ENCODE data around the gene TMPRSS3.

TMPRSS3 gene

DNA sequence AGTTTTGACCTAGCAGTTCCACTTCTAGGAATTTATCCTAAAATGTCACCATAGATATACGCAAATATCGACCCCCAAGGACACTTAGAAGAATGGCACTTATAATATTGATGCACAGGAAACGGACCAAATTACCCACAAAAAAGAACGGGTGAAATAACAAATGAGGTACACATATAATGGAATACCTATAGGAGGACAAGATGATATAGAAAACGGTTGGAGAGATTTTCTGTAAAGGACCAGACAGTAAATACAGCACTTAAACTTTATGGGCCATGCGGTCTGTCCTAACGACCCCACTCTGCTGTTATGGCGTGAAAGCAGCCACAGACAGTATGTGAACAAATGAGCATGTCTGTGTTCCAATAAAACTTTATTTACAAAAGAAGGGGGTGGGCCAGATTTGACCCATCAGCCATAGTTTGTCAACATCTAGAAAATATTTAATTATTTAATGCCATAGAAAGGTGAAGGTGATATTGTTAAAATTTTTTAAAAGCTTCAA is 2.4 kb downstream of the TMPRSS3 start:
- Histone ChIP-seq H3K27me3 (ENCODE audit: insufficient read depth, low read length) (no peaks in the 10 kb centered on the region), H3K27ac (ENCODE audit: low read length) (no peak overlapping the region)

DNA sequence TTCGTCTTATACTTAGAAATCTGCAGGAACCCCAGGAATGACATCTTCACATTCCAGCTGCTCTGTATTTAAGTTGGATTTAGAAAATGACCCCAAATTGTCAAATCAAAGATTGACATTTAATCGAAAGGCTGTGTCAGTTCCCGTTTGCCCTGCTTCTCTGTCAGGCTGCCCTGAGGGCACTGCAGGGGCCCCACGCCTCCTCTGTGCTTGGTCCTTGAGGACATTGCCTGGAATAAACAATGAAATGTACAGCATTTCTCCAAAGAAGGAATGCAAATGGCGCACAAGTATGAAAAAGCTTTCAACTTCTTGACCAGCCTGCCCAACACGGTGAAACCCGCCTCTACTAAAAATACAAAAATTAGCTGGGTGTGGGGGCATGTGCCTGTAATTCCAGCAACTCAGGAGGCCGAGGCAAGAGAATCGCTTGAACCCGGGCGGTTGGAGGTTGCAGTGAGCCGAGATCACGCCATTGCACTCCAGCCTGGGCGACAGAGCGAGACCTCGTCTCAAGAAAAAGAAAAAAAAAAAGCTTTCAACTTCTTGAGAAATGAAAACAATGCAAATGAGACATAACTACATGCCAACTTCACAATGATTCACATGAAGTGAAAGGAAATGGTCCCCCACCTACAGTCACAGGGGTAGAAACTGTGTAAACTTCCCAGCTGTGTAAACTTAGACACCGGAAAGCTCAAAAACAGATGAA is 3.0 kb downstream of the TMPRSS3 start:
- no peaks in the 10 kb centered on the region for H3K9me3 ChIP-seq (ENCODE audit: insufficient read depth, low read depth, low read length)
- H3K27ac ChIP-seq (ENCODE audit: low read length) = no peak overlapping the region
- no peaks in the 10 kb centered on the region for H3K27me3 ChIP-seq (ENCODE audit: insufficient read depth, low read length)
- no peak overlapping the region for H3K9ac ChIP-seq (ENCODE audit: low read depth, low read length)
- peaks cover 17% of the 10 kb centered on the region for H3K4me1 ChIP-seq (ENCODE audit: insufficient read depth, low read length)
- no peaks in the 10 kb centered on the region for H3K36me3 ChIP-seq (ENCODE audit: insufficient read depth, low read depth, low read length)
- no peak overlapping the region for H3K4me3 ChIP-seq (ENCODE audit: low read length)

More for the DNA sequence above, 2.4 kb downstream of the TMPRSS3 start:
- no peaks in the 10 kb centered on the region for H3K9me3 ChIP-seq (ENCODE audit: insufficient read depth, low read depth, low read length)
- H3K9ac ChIP-seq (ENCODE audit: low read depth, low read length) = no peak overlapping the region
- H3K4me3 ChIP-seq (ENCODE audit: low read length) = no peak overlapping the region
- no peaks in the 10 kb centered on the region for H3K36me3 ChIP-seq (ENCODE audit: insufficient read depth, low read depth, low read length)
- H3K4me1 ChIP-seq (ENCODE audit: insufficient read depth, low read length) = peaks cover 17% of the 10 kb centered on the region

DNA sequence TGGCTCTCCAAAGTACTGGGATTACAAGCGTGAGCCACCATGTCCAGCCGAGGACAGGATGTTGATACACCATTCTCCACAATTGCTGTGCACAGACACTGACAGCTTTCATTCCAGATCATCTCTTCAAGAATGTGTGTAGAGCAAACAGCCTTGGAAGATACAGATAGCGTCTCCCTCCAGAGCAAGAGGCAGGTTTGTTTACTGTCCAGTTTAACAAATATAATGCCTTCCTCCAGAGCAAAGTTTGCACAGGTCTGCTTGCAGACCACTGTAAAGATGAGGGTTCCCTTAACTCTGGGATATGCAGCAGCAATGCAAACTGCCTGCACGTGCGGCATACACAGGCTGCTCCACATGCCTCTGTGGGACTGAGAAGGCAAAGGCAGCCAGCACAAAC is 4.6 kb downstream of the TMPRSS3 start:
- Histone ChIP-seq H3K4me1 (ENCODE audit: insufficient read depth, low read length) (peaks cover 21% of the 10 kb centered on the region), H3K9me3 (ENCODE audit: insufficient read depth, low read depth, low read length) (no peaks in the 10 kb centered on the region), H3K27me3 (ENCODE audit: insufficient read depth, low read length) (no peaks in the 10 kb centered on the region), H3K4me3 (ENCODE audit: low read length) (no peak overlapping the region), H3K9ac (ENCODE audit: low read depth, low read length) (no peak overlapping the region), H3K27ac (ENCODE audit: low read length) (no peak overlapping the region), H3K36me3 (ENCODE audit: insufficient read depth, low read depth, low read length) (no peaks in the 10 kb centered on the region)

DNA sequence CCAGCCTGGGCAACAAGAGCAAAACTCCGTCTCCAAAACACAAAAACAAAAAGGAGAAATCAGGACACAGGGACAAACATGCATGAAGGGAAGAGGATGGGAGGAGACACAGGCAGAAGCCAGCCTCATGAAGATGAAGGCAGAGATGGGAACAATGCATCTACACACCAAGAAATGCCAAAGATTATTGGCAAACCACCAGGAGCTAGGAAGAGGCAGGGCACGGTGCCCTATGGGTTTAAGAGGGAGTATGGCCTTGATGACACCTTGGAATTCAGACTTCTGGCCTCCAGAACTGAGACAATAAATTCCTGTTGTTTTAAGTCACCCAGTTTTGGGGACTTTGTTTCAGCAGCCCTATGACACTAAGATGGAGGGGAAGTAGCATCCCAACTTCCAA is 5.2 kb downstream of the TMPRSS3 start:
- Histone ChIP-seq H3K27ac (ENCODE audit: low read length) (no peak overlapping the region), H3K27me3 (ENCODE audit: insufficient read depth, low read length) (0 out of 2 replicates have a peak, but pooled peaks cover under 1% of the 10 kb centered on the region), H3K9me3 (ENCODE audit: insufficient read depth, low read depth, low read length) (no peaks in the 10 kb centered on the region), H3K36me3 (ENCODE audit: insufficient read depth, low read depth, low read length) (no peaks in the 10 kb centered on the region), H3K4me3 (ENCODE audit: low read length) (no peak overlapping the region), H3K9ac (ENCODE audit: low read depth, low read length) (no peak overlapping the region), H3K4me1 (ENCODE audit: insufficient read depth, low read length) (peaks cover 19% of the 10 kb centered on the region)

DNA sequence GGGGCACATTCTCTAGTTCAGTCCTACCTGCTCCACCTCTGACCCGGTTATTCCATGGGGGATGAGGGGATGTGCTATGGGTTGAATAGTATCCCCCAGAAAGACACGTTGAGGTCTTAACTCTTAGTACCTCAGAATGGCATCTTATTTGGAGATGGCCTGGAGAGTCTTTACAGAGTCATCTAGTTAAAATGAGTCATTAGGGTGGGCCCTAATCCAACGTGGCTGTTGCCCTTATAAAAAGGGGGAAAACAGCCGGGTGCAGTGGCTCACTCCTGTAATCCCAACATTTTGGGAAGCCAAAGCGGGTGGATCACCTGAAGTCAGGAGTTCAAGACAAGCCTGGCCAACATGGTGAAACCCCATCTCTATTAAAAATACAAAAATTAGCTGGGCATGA is 5.7 kb downstream of the TMPRSS3 start:
- Histone ChIP-seq H3K27me3 (ENCODE audit: insufficient read depth, low read length) (0 out of 2 replicates have a peak, but pooled peaks cover 3% of the 10 kb centered on the region), H3K36me3 (ENCODE audit: insufficient read depth, low read depth, low read length) (no peaks in the 10 kb centered on the region)

DNA sequence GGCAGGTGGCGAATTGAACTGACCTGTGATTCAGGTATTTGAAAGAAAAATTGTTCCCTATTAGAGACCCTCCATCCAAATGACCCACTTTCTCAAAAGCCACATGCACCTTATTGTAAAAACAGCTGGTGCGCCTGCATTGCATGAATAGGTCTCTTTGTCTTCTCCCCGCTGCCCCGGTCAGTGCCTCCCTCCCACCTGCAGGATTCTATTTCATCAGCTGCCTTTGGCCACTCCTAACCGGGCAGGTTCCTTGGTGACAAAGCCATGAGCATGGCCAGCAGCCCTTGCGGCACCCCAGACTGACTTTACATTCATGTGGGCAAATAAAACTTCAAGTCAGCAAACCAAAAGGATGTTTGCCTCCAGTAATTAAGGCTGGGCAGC is 6.4 kb downstream of the TMPRSS3 start:
- Histone ChIP-seq H3K4me3 (ENCODE audit: low read length) (peak overlapping the region; percentile 49; the same call in 1 of the 2 replicates), H3K27me3 (ENCODE audit: insufficient read depth, low read length) (0 out of 2 replicates have a peak, but pooled peaks cover 3% of the 10 kb centered on the region), H3K4me1 (ENCODE audit: insufficient read depth, low read length) (peaks cover 19% of the 10 kb centered on the region), H3K9me3 (ENCODE audit: insufficient read depth, low read depth, low read length) (no peaks in the 10 kb centered on the region), H3K27ac (ENCODE audit: low read length) (peak overlapping the region; percentile 5), H3K9ac (ENCODE audit: low read depth, low read length) (peak overlapping the region; percentile 48; the same call in 1 of the 2 replicates), H3K36me3 (ENCODE audit: insufficient read depth, low read depth, low read length) (no peaks in the 10 kb centered on the region)

More for the DNA sequence above, 5.7 kb downstream of the TMPRSS3 start:
- no peak overlapping the region for H3K27ac ChIP-seq (ENCODE audit: low read length)
- no peak overlapping the region for H3K9ac ChIP-seq (ENCODE audit: low read depth, low read length)
- peaks cover 19% of the 10 kb centered on the region for H3K4me1 ChIP-seq (ENCODE audit: insufficient read depth, low read length)
- no peak overlapping the region for H3K4me3 ChIP-seq (ENCODE audit: low read length)
- H3K9me3 ChIP-seq (ENCODE audit: insufficient read depth, low read depth, low read length) = no peaks in the 10 kb centered on the region

DNA sequence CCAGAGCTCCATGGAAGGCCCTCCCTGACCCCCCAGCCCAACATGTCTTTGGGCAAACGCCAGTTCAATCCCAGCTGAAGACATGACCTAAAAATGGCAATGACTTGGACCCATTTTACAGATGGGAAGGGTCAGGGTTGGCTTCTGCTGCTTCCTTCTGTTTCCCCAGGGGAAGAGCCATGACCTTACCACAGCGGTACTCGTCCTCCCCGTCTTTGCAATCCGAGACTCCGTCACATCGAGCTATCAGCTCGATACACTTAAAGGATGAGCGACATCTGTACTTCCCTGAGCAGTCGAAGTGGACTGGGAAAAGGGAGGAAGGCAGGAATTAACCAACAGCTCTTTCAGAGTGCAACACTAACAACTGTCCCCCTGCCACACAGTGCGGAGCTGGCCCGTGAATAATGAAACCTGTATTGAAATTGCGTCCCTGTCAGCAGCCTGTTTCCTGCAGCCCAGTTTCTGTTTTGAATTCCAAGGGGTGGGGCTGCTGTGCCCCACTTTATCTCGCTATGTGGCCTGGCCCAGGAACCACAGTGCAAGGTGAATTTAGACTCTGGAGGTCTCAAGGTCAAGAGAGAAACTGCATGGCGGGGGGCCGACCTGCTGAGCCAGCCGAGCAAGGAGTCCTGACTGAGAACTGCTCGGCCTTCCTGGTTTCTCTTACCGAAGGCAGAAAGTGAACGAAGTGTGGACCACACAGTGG is 7.0 kb downstream of the TMPRSS3 start:
- H3K4me3 ChIP-seq (ENCODE audit: low read length) = peak overlapping the region; percentile 49; the same call in 1 of the 2 replicates
- peaks cover 19% of the 10 kb centered on the region for H3K4me1 ChIP-seq (ENCODE audit: insufficient read depth, low read length)
- no peak overlapping the region for H3K27ac ChIP-seq (ENCODE audit: low read length)
- H3K27me3 ChIP-seq (ENCODE audit: insufficient read depth, low read length) = 0 out of 2 replicates have a peak, but pooled peaks cover 3% of the 10 kb centered on the region
- H3K36me3 ChIP-seq (ENCODE audit: insufficient read depth, low read depth, low read length) = no peaks in the 10 kb centered on the region
- no peaks in the 10 kb centered on the region for H3K9me3 ChIP-seq (ENCODE audit: insufficient read depth, low read depth, low read length)
- H3K9ac ChIP-seq (ENCODE audit: low read depth, low read length) = peak overlapping the region; percentile 0; the same call in 1 of the 2 replicates

DNA sequence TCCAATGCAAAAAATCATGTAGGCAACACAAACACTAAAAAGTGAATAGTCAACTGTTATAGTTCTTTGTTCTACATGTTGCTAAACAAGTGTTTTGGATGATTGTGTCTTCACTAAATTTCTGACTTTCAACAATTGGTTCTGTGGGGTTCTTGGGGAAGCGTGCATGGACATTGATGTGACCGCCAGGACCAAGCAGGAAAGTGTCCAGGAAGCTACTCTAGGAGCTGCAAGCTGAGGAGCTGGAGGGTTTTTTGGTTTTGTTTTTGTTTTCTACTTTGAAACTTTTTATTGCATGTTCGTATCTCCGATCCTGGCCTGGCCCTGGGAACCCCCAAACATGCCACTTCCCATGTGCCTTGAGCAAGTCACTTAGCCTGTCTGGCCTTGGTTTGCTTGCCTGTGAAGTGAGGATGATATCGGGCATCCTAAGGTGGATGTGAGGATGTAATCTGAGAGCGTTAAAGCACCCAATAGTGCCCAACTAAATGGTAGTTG is 8.0 kb downstream of the TMPRSS3 start:
- Histone ChIP-seq H3K9me3 (ENCODE audit: insufficient read depth, low read depth, low read length) (no peaks in the 10 kb centered on the region), H3K4me1 (ENCODE audit: insufficient read depth, low read length) (peaks cover 19% of the 10 kb centered on the region), H3K9ac (ENCODE audit: low read depth, low read length) (no peak overlapping the region), H3K27ac (ENCODE audit: low read length) (no peak overlapping the region), H3K36me3 (ENCODE audit: insufficient read depth, low read depth, low read length) (no peaks in the 10 kb centered on the region), H3K27me3 (ENCODE audit: insufficient read depth, low read length) (0 out of 2 replicates have a peak, but pooled peaks cover 3% of the 10 kb centered on the region), H3K4me3 (ENCODE audit: low read length) (no peak overlapping the region)

DNA sequence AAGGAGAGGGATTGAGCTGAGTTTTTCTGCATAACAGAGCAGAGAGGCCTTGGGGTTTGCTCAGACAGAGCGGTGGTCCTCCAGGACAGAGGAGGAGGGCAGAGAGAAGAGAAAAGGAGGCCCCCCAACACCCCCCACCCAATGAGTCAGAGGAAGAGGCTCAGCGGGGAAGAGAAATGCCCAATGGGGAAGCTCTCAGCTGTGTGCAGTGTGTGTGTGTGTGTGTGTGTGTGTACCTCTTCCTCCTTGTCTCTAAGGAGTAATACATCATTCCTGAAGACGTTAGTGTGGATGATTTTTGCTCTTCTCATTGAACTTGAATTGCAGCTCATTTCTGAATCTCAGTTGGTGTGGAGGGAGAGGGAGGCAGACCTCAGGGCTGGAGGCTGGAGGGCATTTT is 8.7 kb downstream of the TMPRSS3 start:
- Histone ChIP-seq H3K27ac (ENCODE audit: low read length) (no peak overlapping the region), H3K9ac (ENCODE audit: low read depth, low read length) (no peak overlapping the region), H3K4me3 (ENCODE audit: low read length) (no peak overlapping the region), H3K9me3 (ENCODE audit: insufficient read depth, low read depth, low read length) (no peaks in the 10 kb centered on the region), H3K4me1 (ENCODE audit: insufficient read depth, low read length) (peaks cover 19% of the 10 kb centered on the region), H3K27me3 (ENCODE audit: insufficient read depth, low read length) (0 out of 2 replicates have a peak, but pooled peaks cover 3% of the 10 kb centered on the region), H3K36me3 (ENCODE audit: insufficient read depth, low read depth, low read length) (no peaks in the 10 kb centered on the region)

DNA sequence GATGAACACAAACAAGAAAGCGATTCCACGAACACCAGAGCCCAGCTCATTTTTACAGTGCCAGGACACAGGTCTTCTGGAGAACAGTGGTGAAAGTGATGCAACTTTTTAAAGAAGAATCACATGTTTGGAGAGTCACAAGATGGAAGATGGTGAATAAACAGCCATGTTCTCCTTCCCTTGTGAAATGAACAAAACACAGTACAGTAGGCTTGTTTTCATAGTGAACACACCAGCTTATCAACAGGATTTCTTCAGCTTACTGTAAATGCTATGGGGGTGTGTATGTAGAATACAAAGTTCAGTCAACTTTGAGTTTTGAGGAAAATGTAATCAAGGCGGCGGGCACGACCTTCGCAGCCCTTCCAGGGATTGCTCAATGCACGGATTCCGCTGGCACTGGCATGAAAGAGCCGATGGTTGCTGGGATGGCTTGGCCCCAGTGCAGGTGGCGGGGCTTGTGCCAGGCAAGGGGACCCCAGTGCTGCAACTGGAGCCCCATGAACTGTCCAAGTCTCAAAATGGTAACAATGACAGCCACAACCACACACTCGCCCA is 9.7 kb downstream of the TMPRSS3 start:
- Histone ChIP-seq H3K4me1 (ENCODE audit: insufficient read depth, low read length) (peaks cover 19% of the 10 kb centered on the region), H3K9ac (ENCODE audit: low read depth, low read length) (no peak overlapping the region), H3K27me3 (ENCODE audit: insufficient read depth, low read length) (0 out of 2 replicates have a peak, but pooled peaks cover 3% of the 10 kb centered on the region), H3K27ac (ENCODE audit: low read length) (no peak overlapping the region), H3K36me3 (ENCODE audit: insufficient read depth, low read depth, low read length) (no peaks in the 10 kb centered on the region), H3K9me3 (ENCODE audit: insufficient read depth, low read depth, low read length) (no peaks in the 10 kb centered on the region), H3K4me3 (ENCODE audit: low read length) (no peak overlapping the region)

DNA sequence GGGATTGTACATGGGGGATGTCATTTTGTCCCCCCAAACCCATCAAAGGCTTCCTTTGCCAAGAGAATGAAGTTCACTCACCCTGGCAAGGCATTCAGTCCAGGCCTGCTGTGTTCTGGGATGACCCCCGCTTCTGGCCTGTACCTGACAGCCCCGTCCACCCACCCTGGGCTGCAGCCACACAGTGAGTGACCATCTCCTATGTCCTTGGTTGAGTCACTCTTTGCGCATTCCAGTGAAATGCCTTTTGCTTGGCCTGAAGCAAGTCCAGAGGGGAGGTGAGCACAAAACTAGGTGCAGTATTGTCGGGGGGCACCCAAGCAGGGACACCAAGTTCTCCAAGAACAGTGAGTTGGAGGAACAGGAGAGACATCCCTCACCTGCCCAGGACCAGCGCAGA is 10.2 kb downstream of the TMPRSS3 start:
- H3K27me3 ChIP-seq (ENCODE audit: insufficient read depth, low read length) = 0 out of 2 replicates have a peak, but pooled peaks cover 3% of the 10 kb centered on the region
- H3K4me3 ChIP-seq (ENCODE audit: low read length) = no peak overlapping the region
- H3K27ac ChIP-seq (ENCODE audit: low read length) = no peak overlapping the region
- H3K9ac ChIP-seq (ENCODE audit: low read depth, low read length) = no peak overlapping the region
- H3K9me3 ChIP-seq (ENCODE audit: insufficient read depth, low read depth, low read length) = no peaks in the 10 kb centered on the region
- H3K36me3 ChIP-seq (ENCODE audit: insufficient read depth, low read depth, low read length) = no peaks in the 10 kb centered on the region
- peaks cover 19% of the 10 kb centered on the region for H3K4me1 ChIP-seq (ENCODE audit: insufficient read depth, low read length)
